Mesendoderm (in vitro differentiated cells): Measurements from ENCODE around the gene TMEM86A.

Experiments
- DNase-seq: peaks from one replicate; pipeline ENCODE4 v3.0.0; 2013
- H2AK5ac ChIP-seq: 2 replicates; pipeline ENCODE4 v1.6.1; 2013; ENCODE audit warnings: low read length, inconsistent platforms
- H2BK120ac ChIP-seq: 2 replicates; pipeline ENCODE4 v1.6.1; 2013; ENCODE audit warnings: low read depth, mild to moderate bottlenecking, low read length, moderate library complexity, mixed read lengths
- H2BK15ac ChIP-seq: replicated peaks from 2 replicates; pipeline ENCODE4 v1.6.1; 2013; ENCODE audit warnings: low read depth, mild to moderate bottlenecking, moderate library complexity
- H2BK5ac ChIP-seq: 2 replicates; pipeline ENCODE4 v1.6.1; 2013; ENCODE audit warnings: low read length, inconsistent platforms
- H3K18ac ChIP-seq: 2 replicates; pipeline ENCODE4 v1.6.1; 2013; ENCODE audit warnings: mild to moderate bottlenecking, low read length, mixed read lengths
- H3K23ac ChIP-seq: one replicate; pipeline ENCODE4 v1.6.1; 2013; ENCODE audit warnings: low read length
- H3K27ac ChIP-seq: 2 replicates; pipeline ENCODE4 v1.5.1; 2013; ENCODE audit warnings: low read depth, mild to moderate bottlenecking, inconsistent platforms, low read length, moderate library complexity
- H3K27me3 ChIP-seq: 2 replicates; pipeline ENCODE4 v1.6.1; 2013; ENCODE audit warnings: low read length, control low read depth, mild to moderate bottlenecking, inconsistent platforms; ENCODE audit not compliant: insufficient read depth, poor library complexity
- H3K36me3 ChIP-seq: 2 replicates; pipeline ENCODE4 v1.6.1; 2013; ENCODE audit warnings: low read length, inconsistent platforms; ENCODE audit not compliant: control insufficient read depth, insufficient read depth
- H3K4ac ChIP-seq: one replicate; pipeline ENCODE4 v1.6.1; 2013; ENCODE audit warnings: low read depth, mild to moderate bottlenecking, low read length, moderate library complexity
- H3K4me1 ChIP-seq: 2 replicates; pipeline ENCODE4 v1.6.1; 2013; ENCODE audit warnings: low read depth, low read length, inconsistent platforms; ENCODE audit not compliant: control insufficient read depth
- H3K4me2 ChIP-seq: 2 replicates; pipeline ENCODE4 v1.6.1; 2013; ENCODE audit warnings: low read length
- H3K4me3 ChIP-seq: 2 replicates; pipeline ENCODE4 v1.5.1; 2013; ENCODE audit warnings: mild to moderate bottlenecking, low read length
- H3K56ac ChIP-seq: one replicate; pipeline ENCODE4 v1.6.1; 2013; ENCODE audit warnings: low read length
- H3K79me1 ChIP-seq: 2 replicates; pipeline ENCODE4 v1.6.1; 2013; ENCODE audit warnings: low read length, inconsistent platforms
- H3K79me2 ChIP-seq: 2 replicates; pipeline ENCODE4 v1.6.1; 2013; ENCODE audit warnings: mild to moderate bottlenecking, low read length; ENCODE audit not compliant: control insufficient read depth, insufficient read depth
- H3K9ac ChIP-seq: 2 replicates; pipeline ENCODE4 v1.6.1; 2013; ENCODE audit warnings: low read length, inconsistent platforms
- H4K5ac ChIP-seq: one replicate; pipeline ENCODE4 v1.6.1; 2013; ENCODE audit warnings: low read length
- H4K8ac ChIP-seq: one replicate; pipeline ENCODE4 v1.6.1; 2013; ENCODE audit warnings: low read depth, mild to moderate bottlenecking, control low read depth, low read length, moderate library complexity
- WGBS: extraction: QIAGEN DNeasy Blood & Tissue Kit; methylation state at CpG from one replicate; pipeline ENCODE4 v1.1.7; 2013; ENCODE audit warnings: low lambda C conversion rate, missing lambda C conversion rate; ENCODE audit not compliant: insufficient coverage; ENCODE audit errors: extremely low coverage; 5-methylcytosine and 5-hydroxymethylcytosine counted together

Gene TMEM86A

GRCh38 chr11:18710545-18710944 is 12.0 kb downstream of the TMEM86A start:
- Histone ChIP-seq H3K56ac (no peak overlapping the region), H3K23ac (no peak overlapping the region), H3K36me3 (no peaks in the 10 kb centered on the region), H2BK120ac (no peak overlapping the region), H3K4me2 (no peak overlapping the region), H3K9ac (no peak overlapping the region), H2BK15ac (no peak overlapping the region), H3K79me2 (no peaks in the 10 kb centered on the region), H3K4ac (no peak overlapping the region), H4K8ac (no peak overlapping the region), H3K4me1 (no peaks in the 10 kb centered on the region), H3K27me3 (no peaks in the 10 kb centered on the region), H3K18ac (no peak overlapping the region), H2BK5ac (no peak overlapping the region), H2AK5ac (no peak overlapping the region), H4K5ac (no peak overlapping the region), H3K79me1 (no peaks in the 10 kb centered on the region), H3K27ac (no peak overlapping the region), H3K4me3 (no peak overlapping the region)
- no CpG with 5 or more reads among the region's 5 CpGs for WGBS
- DNase-seq = no peak

- no peak overlapping the region for H3K27ac ChIP-seq
- H3K56ac ChIP-seq = no peak overlapping the region
- H4K5ac ChIP-seq = no peak overlapping the region
- H2BK15ac ChIP-seq = no peak overlapping the region
- H2BK120ac ChIP-seq = no peak overlapping the region
- H3K9ac ChIP-seq = no peak overlapping the region
- H3K36me3 ChIP-seq = no peaks in the 10 kb centered on the region
- no peak overlapping the region for H3K4me2 ChIP-seq
- no peaks in the 10 kb centered on the region for H3K27me3 ChIP-seq
- H3K4me1 ChIP-seq = no peaks in the 10 kb centered on the region
- WGBS = no CpG with 5 or more reads among the region's 26 CpGs
- H3K4me3 ChIP-seq = no peak overlapping the region
- no peak overlapping the region for H4K8ac ChIP-seq
- no peaks in the 10 kb centered on the region for H3K79me1 ChIP-seq
- no peak overlapping the region for H3K4ac ChIP-seq
- H2BK5ac ChIP-seq = no peak overlapping the region
- H2AK5ac ChIP-seq = no peak overlapping the region
- H3K23ac ChIP-seq = no peak overlapping the region
- H3K18ac ChIP-seq = no peak overlapping the region
- no peaks in the 10 kb centered on the region for H3K79me2 ChIP-seq
- DNase-seq = no peak
Observed at GRCh38 chr11:18713646-18714442, 15.3 kb downstream of the TMEM86A start.

- Histone ChIP-seq H2BK5ac (no peak overlapping the region), H3K18ac (no peak overlapping the region), H2BK120ac (no peak overlapping the region), H3K79me1 (no peaks in the 10 kb centered on the region), H3K27ac (no peak overlapping the region), H3K56ac (no peak overlapping the region), H4K5ac (no peak overlapping the region), H4K8ac (no peak overlapping the region), H3K23ac (no peak overlapping the region), H3K4me2 (no peak overlapping the region), H3K4ac (no peak overlapping the region), H2AK5ac (no peak overlapping the region), H3K36me3 (no peaks in the 10 kb centered on the region), H3K79me2 (no peaks in the 10 kb centered on the region), H3K4me1 (no peaks in the 10 kb centered on the region), H2BK15ac (no peak overlapping the region), H3K9ac (no peak overlapping the region), H3K4me3 (no peak overlapping the region), H3K27me3 (no peaks in the 10 kb centered on the region)
- no peak for DNase-seq
- WGBS = no CpG with 5 or more reads among the region's 10 CpGs
Observed at GRCh38 chr11:18714443-18714780, 15.8 kb downstream of the TMEM86A start.

GRCh38 chr11:18715476-18715875 is 16.9 kb downstream of the TMEM86A start:
- Histone ChIP-seq H4K5ac (no peak overlapping the region), H3K56ac (no peak overlapping the region), H4K8ac (no peak overlapping the region), H3K79me1 (no peaks in the 10 kb centered on the region), H3K4me3 (no peak overlapping the region), H3K18ac (no peak overlapping the region), H3K27me3 (no peaks in the 10 kb centered on the region), H3K27ac (no peak overlapping the region), H2BK5ac (no peak overlapping the region), H3K23ac (peak overlapping the region; percentile 45), H3K36me3 (no peaks in the 10 kb centered on the region), H3K4me2 (no peak overlapping the region), H2BK15ac (no peak overlapping the region), H2AK5ac (no peak overlapping the region), H3K79me2 (no peaks in the 10 kb centered on the region), H3K9ac (no peak overlapping the region), H2BK120ac (no peak overlapping the region), H3K4ac (no peak overlapping the region), H3K4me1 (no peaks in the 10 kb centered on the region)
- no CpG with 5 or more reads among the region's 7 CpGs for WGBS
- no peak for DNase-seq

- Histone ChIP-seq H3K27ac (no peak overlapping the region), H3K18ac (no peak overlapping the region), H3K79me1 (no peaks in the 10 kb centered on the region), H2AK5ac (no peak overlapping the region), H3K27me3 (no peaks in the 10 kb centered on the region), H2BK15ac (no peak overlapping the region), H2BK5ac (no peak overlapping the region), H3K36me3 (no peaks in the 10 kb centered on the region), H3K9ac (peak overlapping the region; percentile 72), H2BK120ac (no peak overlapping the region), H4K5ac (no peak overlapping the region), H3K56ac (peak overlapping the region; percentile 83), H3K4me3 (no peak overlapping the region), H4K8ac (no peak overlapping the region), H3K4me1 (no peaks in the 10 kb centered on the region), H3K79me2 (no peaks in the 10 kb centered on the region), H3K23ac (no peak overlapping the region), H3K4ac (no peak overlapping the region), H3K4me2 (no peak overlapping the region)
- DNase-seq = no peak
- WGBS = no CpG with 5 or more reads among the region's 5 CpGs
Observed at GRCh38 chr11:18720091-18720807, 21.7 kb downstream of the TMEM86A start.
